Measurements from ENCODE around the gene KCNE4.

KCNE4 gene

GRCh38 chr2:223051693-223052289 is at the start of gene KCNE4:
Gene KCNE4, plus strand, starts transcription at chr2:223052190. Its CDS starts 641 bp downstream, at chr2:223052831.
- no peak for DNase-seq (ENCODE audit: low spot score)

GRCh38 chr2:223003191-223003590 is 48.8 kb upstream of the KCNE4 start:
- DNase-seq (ENCODE audit: low spot score) = no peak

GRCh38 chr2:223005496-223005895 is 46.5 kb upstream of the KCNE4 start:
- DNase-seq (ENCODE audit: low spot score) = no peak

- DNase-seq (ENCODE audit: low spot score) = no peak
Measured at GRCh38 chr2:223007531-223007930, 44.5 kb upstream of the KCNE4 start.

- DNase-seq (ENCODE audit: low spot score) = no peak
Measured at GRCh38 chr2:223008162-223008561, 43.8 kb upstream of the KCNE4 start.

- DNase-seq (ENCODE audit: low spot score) = no peak
Measured at GRCh38 chr2:223008956-223009355, 43.0 kb upstream of the KCNE4 start.

GRCh38 chr2:223010641-223011040 is 41.3 kb upstream of the KCNE4 start:
- DNase-seq (ENCODE audit: low spot score) = no peak

GRCh38 chr2:223012291-223012690 is 39.7 kb upstream of the KCNE4 start:
- DNase-seq (ENCODE audit: low spot score) = no peak

- DNase-seq (ENCODE audit: low spot score) = no peak
Measured at GRCh38 chr2:223019390-223019930, 32.5 kb upstream of the KCNE4 start.

GRCh38 chr2:223019987-223020717 is 31.8 kb upstream of the KCNE4 start:
- peak; percentile 15 for DNase-seq (ENCODE audit: low spot score)

GRCh38 chr2:223020971-223021675 is 30.9 kb upstream of the KCNE4 start:
- DNase-seq (ENCODE audit: low spot score) = no peak

GRCh38 chr2:223026357-223027110 is 25.5 kb upstream of the KCNE4 start:
- DNase-seq (ENCODE audit: low spot score) = no peak

- DNase-seq (ENCODE audit: low spot score) = no peak
Measured at GRCh38 chr2:223027442-223027841, 24.5 kb upstream of the KCNE4 start.

GRCh38 chr2:223029287-223029686 is 22.7 kb upstream of the KCNE4 start:
- no peak for DNase-seq (ENCODE audit: low spot score)

- no peak for DNase-seq (ENCODE audit: low spot score)
Measured at GRCh38 chr2:223032187-223033142, 19.5 kb upstream of the KCNE4 start.

- DNase-seq (ENCODE audit: low spot score) = no peak
Measured at GRCh38 chr2:223034221-223034975, 17.6 kb upstream of the KCNE4 start.

GRCh38 chr2:223036790-223037444 is 15.1 kb upstream of the KCNE4 start:
- DNase-seq (ENCODE audit: low spot score) = no peak

- no peak for DNase-seq (ENCODE audit: low spot score)
Measured at GRCh38 chr2:223037445-223037800, 14.6 kb upstream of the KCNE4 start.

GRCh38 chr2:223039618-223040017 is 12.4 kb upstream of the KCNE4 start:
- DNase-seq (ENCODE audit: low spot score) = no peak

- DNase-seq (ENCODE audit: low spot score) = no peak
Measured at GRCh38 chr2:223040527-223040926, 11.5 kb upstream of the KCNE4 start.
